Measurements from ENCODE around the gene YPEL4. TPM values are rescaled to one million over a fixed set of nuclear protein-coding genes. Genes with fewer than 3 reads are reported as not detected.

YPEL4 gene
- total and polyA plus RNA-seq, 7 donors: 0.08 to 0.90 (median 0.20) TPM; not detected in 1

DNA sequence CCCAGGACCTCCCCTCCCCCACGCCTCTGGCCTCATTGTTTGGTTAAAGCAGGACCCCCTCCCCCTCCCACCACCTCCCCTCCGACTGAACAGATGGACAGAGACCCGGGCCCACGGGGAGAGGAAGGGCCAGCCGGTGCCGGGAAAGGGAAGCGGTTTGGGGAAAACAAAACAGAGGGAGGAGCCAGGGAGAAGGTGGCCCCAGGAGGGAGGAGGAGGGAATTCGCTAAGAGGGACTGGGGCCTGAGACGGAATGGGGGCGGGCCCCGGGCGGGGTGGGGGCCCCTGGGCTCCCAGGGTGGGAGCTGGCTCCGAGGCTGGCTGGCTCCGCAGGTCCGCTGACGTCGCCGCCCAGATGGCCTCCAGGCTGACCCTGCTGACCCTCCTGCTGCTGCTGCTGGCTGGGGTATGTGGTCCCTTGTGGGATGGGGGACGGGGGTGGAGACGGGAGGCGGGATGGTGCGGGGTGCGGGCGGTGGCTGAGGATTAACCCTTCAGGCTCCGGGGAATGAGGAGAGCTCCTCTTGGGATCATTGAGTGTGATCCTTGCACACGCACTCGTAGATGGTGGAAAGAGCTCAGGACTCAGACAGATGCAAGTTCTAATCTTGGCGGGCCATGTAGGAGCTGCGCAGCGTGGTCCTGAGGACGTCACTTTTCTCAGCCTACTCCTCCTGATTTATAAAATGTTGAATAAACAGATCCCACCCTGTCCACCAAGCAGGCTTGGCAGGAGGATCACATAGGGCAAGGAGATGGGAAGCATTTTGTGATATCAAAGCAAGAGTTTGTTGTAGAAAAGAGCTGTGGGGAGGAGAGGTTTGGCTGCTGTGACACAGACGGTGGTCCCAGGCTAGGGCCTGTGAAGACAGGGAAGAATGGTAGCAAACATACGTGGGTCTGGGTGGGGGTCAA lies 51.5 kb downstream of the YPEL4 start:
- ATAC-seq (peak; percentile 77 to 89 (median 80)), DNase-seq (peak; percentile 86 to 93)
- no peaks in the 10 kb centered on the region for H3K9me3 ChIP-seq
- H3K4me1 ChIP-seq: no peaks in the 10 kb centered on the region
- peaks cover 0 to 2% of the 10 kb centered on the region in 2 donors for H3K36me3 ChIP-seq (ENCODE audit: insufficient read depth in 1 of 2, low read depth in 1 of 2)
- TF ChIP-seq, protein P1, sequence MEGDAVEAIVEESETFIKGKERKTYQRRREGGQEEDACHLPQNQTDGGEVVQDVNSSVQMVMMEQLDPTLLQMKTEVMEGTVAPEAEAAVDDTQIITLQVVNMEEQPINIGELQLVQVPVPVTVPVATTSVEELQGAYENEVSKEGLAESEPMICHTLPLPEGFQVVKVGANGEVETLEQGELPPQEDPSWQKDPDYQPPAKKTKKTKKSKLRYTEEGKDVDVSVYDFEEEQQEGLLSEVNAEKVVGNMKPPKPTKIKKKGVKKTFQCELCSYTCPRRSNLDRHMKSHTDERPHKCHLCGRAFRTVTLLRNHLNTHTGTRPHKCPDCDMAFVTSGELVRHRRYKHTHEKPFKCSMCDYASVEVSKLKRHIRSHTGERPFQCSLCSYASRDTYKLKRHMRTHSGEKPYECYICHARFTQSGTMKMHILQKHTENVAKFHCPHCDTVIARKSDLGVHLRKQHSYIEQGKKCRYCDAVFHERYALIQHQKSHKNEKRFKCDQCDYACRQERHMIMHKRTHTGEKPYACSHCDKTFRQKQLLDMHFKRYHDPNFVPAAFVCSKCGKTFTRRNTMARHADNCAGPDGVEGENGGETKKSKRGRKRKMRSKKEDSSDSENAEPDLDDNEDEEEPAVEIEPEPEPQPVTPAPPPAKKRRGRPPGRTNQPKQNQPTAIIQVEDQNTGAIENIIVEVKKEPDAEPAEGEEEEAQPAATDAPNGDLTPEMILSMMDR (IDR thresholded peaks at IDR 0.05): no peak
- peaks cover 0 to 12% (median 0%) of the 10 kb centered on the region in 3 donors for H3K27me3 ChIP-seq (ENCODE audit: insufficient read depth in 3 of 3, low read length in 2 of 3)
- intact Hi-C loops (cut with DNase I): no loop called here
- H3K4me3 ChIP-seq: peak overlapping the region; percentile 61
- WGBS, 3 donors: 2 to 5% (median 3%) methylated on average over 21 to 33 of the region's 33 CpGs
- H3K27ac ChIP-seq: peak overlapping the region; percentile 68

DNA sequence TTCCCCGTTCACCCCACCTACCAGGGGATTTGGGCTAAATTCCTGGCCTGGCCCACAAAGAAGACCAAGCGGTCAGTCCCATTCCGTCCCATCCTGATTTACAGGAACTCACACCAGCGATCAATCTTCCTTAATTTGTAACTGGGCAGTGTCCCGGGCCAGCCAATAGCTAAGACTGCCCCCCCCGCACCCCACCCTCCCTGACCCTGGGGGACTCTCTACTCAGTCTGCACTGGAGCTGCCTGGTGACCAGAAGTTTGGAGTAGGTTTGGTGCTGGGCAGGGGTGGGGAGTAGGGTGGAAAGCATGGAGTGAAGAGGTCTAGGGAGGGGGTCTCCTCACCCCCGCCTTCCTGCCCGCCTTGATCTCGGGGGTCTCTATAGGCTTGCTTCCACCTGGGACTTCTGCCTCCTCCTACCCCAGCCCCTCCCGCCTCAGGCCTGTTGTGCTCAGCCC lies 52.2 kb downstream of the YPEL4 start, which contains the start of gene SERPING1:
SERPING1 (plus strand) TSS at position 225 of the 455 bp plus-strand sequence. CDS start 586 bp downstream, outside the sequence.
- intact Hi-C loops (cut with DNase I): no loop called here
- ATAC-seq: peak; percentile 51 to 83 (median 71)

DNA sequence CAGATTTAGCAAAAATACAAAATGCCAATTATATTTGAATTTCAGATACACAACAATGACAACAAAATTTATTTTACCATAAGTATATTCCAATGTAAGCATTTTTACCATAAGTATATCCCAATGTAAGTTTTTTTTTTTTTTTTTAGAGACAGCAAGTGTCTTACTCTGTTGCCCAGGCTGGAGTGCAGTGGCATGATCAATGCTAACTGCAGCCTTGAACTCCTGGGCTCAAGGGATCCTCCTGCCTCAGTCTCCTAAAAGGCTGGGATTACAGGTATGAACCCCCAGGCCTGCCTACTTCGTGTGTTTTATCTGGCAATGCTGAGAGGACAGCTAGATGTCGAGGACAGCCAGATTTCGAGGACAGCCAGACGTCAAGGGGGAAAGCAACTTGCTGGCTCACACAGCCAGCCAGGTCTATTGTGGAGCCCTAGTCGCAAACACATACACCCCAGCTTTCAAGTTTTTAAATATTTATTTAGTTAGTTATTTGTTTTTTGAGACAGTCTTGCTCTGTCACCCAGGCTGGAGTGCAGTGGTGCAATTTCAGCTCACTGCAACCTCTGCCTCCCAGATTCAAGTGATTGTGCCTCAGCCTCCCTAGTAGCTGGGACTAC lies 53.3 kb downstream of the YPEL4 start:
- DNase-seq: no peak
- 78 to 81% (median 79%) methylated on average over 5 of the region's 5 CpGs for WGBS, 3 donors
- Histone ChIP-seq H3K27ac (peak overlapping the region; percentile 68), H3K36me3 (ENCODE audit: insufficient read depth in 1 of 2, low read depth in 1 of 2) (peaks cover 0 to 2% of the 10 kb centered on the region in 2 donors), H3K4me3 (no peak overlapping the region), H3K4me1 (no peaks in the 10 kb centered on the region), H3K27me3 (ENCODE audit: insufficient read depth in 3 of 3, low read length in 2 of 3) (peaks cover 0 to 12% (median 0%) of the 10 kb centered on the region in 3 donors), H3K9me3 (no peaks in the 10 kb centered on the region)
- TF ChIP-seq, protein P1 (IDR thresholded peaks at IDR 0.05): no peak
- ATAC-seq: no peak
- intact Hi-C loops (cut with DNase I): no loop called here

More for the DNA sequence above, 52.2 kb downstream of the YPEL4 start, which contains the start of gene SERPING1:
- Histone ChIP-seq H3K4me3 (peak within 1 kb of the TSS; percentile 61), H3K36me3 (ENCODE audit: insufficient read depth in 1 of 2, low read depth in 1 of 2) (peaks cover 0 to 2% of the 10 kb centered on the region in 2 donors), H3K4me1 (no peaks in the 10 kb centered on the region), H3K9me3 (no peaks in the 10 kb centered on the region), H3K27me3 (ENCODE audit: insufficient read depth in 3 of 3, low read length in 2 of 3) (peaks cover 0 to 12% (median 0%) of the 10 kb centered on the region in 3 donors), H3K27ac (peak within 1 kb of the TSS; percentile 68)
- WGBS, 3 donors: 15 to 24% (median 21%) methylated on average over 9 to 10 of the region's 10 CpGs
- DNase-seq: peak; percentile 84
- TF ChIP-seq, protein P1 (IDR thresholded peaks at IDR 0.05): no peak

Other genes with a start within 250 kb of the YPEL4 start
- gene SLC43A3, start 222.8 kb downstream of the YPEL4 start, total RNA-seq: 10 to 100 TPM; 10.6 to 18.8 (median 16.0) TPM
- 10 to 100 TPM in 1 of 3 donors, 1 to 10 TPM in 2; 5.8 to 14.7 (median 6.4) TPM for gene SLC43A3, start 222.8 kb downstream of the YPEL4 start, polyA plus RNA-seq
- gene RTN4RL2, start 189.4 kb downstream of the YPEL4 start, total RNA-seq: 1 to 10 TPM in 1 of 4 donors, under 1 TPM in 3; 0.77 to 1.1 (median 0.84) TPM
- under 1 TPM; 0.44 to 0.61 (median 0.49) TPM for gene RTN4RL2, start 189.4 kb downstream of the YPEL4 start, polyA plus RNA-seq
- 10 to 100 TPM in 1 of 4 donors, 1 to 10 TPM in 3; 4.1 to 15.3 (median 7.1) TPM for gene SLC43A1, start 134.2 kb downstream of the YPEL4 start, total RNA-seq
- gene SLC43A1, start 134.2 kb downstream of the YPEL4 start, polyA plus RNA-seq: 10 to 100 TPM in 1 of 3 donors, 1 to 10 TPM in 2; 3.5 to 13.7 (median 7.5) TPM
- gene TIMM10, start 119.2 kb downstream of the YPEL4 start, total RNA-seq: 10 to 100 TPM; 55.0 to 90.0 (median 73.0) TPM
- gene TIMM10, start 119.2 kb downstream of the YPEL4 start, polyA plus RNA-seq: 100 to 1,000 TPM in 2 of 3 donors, 10 to 100 TPM in 1; 97.7 to 149 (median 112) TPM
- 100 to 1,000 TPM in 1 of 4 donors, 10 to 100 TPM in 2, 1 to 10 TPM in 1; 7.6 to 118 (median 36.9) TPM for gene SMTNL1, start 112.3 kb downstream of the YPEL4 start, total RNA-seq
- gene SMTNL1, start 112.3 kb downstream of the YPEL4 start, polyA plus RNA-seq: 10 to 100 TPM in 2 of 3 donors, 1 to 10 TPM in 1; 6.7 to 19.7 (median 14.9) TPM
- gene UBE2L6, start 82.2 kb downstream of the YPEL4 start, total RNA-seq: 10 to 100 TPM in 3 of 4 donors, 1 to 10 TPM in 1; 6.8 to 24.7 (median 12.3) TPM
- gene UBE2L6, start 82.2 kb downstream of the YPEL4 start, polyA plus RNA-seq: 1 to 10 TPM; 5.3 to 9.9 (median 9.1) TPM
- 10 to 100 TPM; 65.1 to 97.3 (median 71.2) TPM for gene SERPING1, start 52.2 kb downstream of the YPEL4 start, total RNA-seq
- gene SERPING1, start 52.2 kb downstream of the YPEL4 start, polyA plus RNA-seq: 10 to 100 TPM; 42.6 to 77.2 (median 62.3) TPM
- 10 to 100 TPM in 2 of 4 donors, 1 to 10 TPM in 2; 6.8 to 11.6 (median 9.2) TPM for gene CLP1, start 7.8 kb upstream of the YPEL4 start, total RNA-seq
- gene CLP1, start 7.8 kb upstream of the YPEL4 start, polyA plus RNA-seq: 10 to 100 TPM in 2 of 3 donors, 1 to 10 TPM in 1; 9.6 to 16.9 (median 14.3) TPM
- gene ZDHHC5, start 18.2 kb upstream of the YPEL4 start, total RNA-seq: 10 to 100 TPM; 35.2 to 63.5 (median 53.3) TPM
- 10 to 100 TPM; 32.4 to 63.6 (median 58.0) TPM for gene ZDHHC5, start 18.2 kb upstream of the YPEL4 start, polyA plus RNA-seq
- 10 to 100 TPM in 1 of 4 donors, 1 to 10 TPM in 3; 6.7 to 10.3 (median 7.4) TPM for gene MED19, start 62.3 kb upstream of the YPEL4 start, total RNA-seq
- gene MED19, start 62.3 kb upstream of the YPEL4 start, polyA plus RNA-seq: 10 to 100 TPM in 2 of 3 donors, 1 to 10 TPM in 1; 9.4 to 19.7 (median 13.9) TPM
- 10 to 100 TPM; 31.5 to 69.7 (median 51.1) TPM for gene TMX2, start 62.7 kb upstream of the YPEL4 start, total RNA-seq
- gene TMX2, start 62.7 kb upstream of the YPEL4 start, polyA plus RNA-seq: 100 to 1,000 TPM in 2 of 3 donors, 10 to 100 TPM in 1; 55.4 to 192 (median 110) TPM
- gene SELENOH, start 91.6 kb upstream of the YPEL4 start, total RNA-seq: 100 to 1,000 TPM in 1 of 4 donors, 10 to 100 TPM in 3; 67.0 to 109 (median 88.0) TPM
- gene SELENOH, start 91.6 kb upstream of the YPEL4 start, polyA plus RNA-seq: 100 to 1,000 TPM in 1 of 3 donors, 10 to 100 TPM in 2; 79.0 to 120 (median 81.9) TPM
- not detected for gene BTBD18, start 101.9 kb upstream of the YPEL4 start, total RNA-seq
- gene BTBD18, start 101.9 kb upstream of the YPEL4 start, polyA plus RNA-seq: under 1 TPM in 1 of 3 donors, not detected in 2; 0.03 TPM
- 10 to 100 TPM; 26.1 to 35.2 (median 30.1) TPM for gene CTNND1, start 111.9 kb upstream of the YPEL4 start, total RNA-seq
- 10 to 100 TPM in 2 of 3 donors, 1 to 10 TPM in 1; 9.4 to 13.8 (median 13.7) TPM for gene CTNND1, start 111.9 kb upstream of the YPEL4 start, polyA plus RNA-seq